ENCODE measurements around the gene CHN1.

CHN1 gene

DNA sequence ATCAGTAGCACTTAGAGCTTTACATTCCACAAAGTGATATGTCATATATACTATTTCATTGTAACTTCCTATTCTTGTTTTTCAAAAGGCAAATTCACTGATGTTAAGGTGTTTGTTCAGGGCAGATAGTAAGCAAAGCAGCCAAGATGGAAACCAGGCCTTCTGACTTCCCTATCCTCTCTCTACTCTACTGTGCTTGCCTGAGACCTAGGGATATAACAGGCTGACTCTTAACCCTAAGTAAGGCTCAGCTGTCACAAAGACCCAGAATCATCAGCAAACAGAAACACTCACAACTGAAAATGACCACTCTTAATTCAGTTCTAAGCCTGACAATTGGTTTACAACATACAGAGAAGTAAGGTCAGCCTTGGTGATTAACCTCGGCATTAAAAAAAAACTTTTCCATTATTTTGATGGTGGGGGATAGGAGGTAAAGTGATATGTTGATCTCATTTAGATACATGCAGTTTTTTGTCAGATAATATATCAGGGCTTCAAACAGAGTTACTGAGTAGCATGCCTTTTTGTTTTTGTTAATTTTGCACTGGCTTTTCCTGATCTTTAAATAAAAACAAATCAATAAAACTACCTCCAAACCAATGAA lies 145.5 kb downstream of the CHN1 start:
- no peak for DNase-seq

DNA sequence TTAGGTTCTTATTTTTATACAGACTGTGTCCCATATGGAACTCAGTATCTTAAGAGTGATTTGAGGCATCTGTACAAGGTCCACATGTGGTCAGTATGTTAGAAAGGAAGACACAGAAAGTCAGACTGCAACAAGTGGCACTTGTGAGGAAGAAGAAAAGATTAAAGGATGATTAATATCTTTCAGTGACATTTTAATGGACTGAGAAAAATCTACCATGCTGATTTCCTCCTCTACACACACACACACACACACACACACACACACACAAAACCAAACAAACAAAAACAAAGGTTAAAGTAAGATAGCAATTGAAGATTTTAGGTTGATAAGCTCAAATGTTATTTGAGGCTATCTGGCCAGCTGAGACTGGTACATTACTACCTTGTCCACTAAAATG lies 146.4 kb downstream of the CHN1 start:
- no peak for DNase-seq

DNA sequence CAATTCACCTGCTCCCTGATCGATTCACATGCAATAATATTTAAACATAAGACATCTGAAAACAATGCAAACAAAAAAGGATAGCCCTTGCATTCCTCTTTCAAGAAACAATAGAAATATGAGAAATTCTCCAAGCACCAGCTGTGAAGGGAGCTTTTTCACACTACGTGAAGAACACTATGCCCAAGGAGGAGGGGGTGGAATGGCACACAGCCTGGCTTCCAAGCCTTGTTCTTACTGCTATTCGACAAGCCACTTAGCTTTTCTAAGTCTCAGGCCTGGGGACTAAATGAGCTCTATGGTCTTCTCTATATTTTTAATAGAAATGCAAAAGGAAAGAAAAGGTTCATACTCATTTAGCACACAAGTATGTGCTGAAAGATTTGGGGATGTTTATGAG lies 148.7 kb downstream of the CHN1 start:
- no peak for DNase-seq

- no peak for DNase-seq
Measured at GRCh38 chr2:174846941-174847938, 157.9 kb downstream of the CHN1 start.

DNA sequence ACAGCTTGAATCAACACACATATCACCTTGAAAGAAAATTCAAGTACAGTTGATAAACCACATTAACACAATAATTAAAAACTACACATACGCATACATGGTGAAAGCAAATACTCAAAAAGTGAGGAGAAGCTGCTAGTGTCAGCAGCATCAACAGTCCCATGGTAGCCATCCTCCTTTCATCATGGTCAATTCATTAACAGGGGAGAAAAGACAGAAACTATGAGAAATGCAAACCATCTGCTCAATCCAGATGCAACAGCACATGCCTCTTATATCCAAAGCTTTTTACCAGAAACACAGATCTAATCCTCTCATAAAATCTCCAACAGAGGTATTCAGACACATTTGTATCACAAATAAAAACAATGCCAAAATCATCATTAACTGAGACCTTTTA lies 159.0 kb downstream of the CHN1 start:
- DNase-seq: no peak

DNA sequence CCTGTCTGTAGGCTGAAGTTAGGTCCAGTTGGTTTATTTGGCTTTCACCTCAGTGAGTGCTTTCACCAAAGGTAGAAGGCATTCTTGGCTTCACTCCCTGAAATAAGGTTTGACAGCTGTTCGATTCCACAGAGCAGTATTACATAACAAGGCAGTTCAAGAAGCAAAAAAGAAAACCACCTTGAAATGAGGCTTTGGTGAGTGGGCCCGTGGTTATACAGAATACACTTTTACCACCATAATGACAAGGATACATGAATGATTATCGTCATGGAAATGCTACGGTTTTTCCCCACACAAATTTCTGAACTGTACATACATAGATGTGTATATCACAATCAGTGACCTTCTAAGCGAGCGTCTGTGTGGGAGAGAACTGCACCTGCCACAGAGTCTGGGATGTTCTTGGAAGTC lies 160.9 kb downstream of the CHN1 start:
- DNase-seq: no peak

DNA sequence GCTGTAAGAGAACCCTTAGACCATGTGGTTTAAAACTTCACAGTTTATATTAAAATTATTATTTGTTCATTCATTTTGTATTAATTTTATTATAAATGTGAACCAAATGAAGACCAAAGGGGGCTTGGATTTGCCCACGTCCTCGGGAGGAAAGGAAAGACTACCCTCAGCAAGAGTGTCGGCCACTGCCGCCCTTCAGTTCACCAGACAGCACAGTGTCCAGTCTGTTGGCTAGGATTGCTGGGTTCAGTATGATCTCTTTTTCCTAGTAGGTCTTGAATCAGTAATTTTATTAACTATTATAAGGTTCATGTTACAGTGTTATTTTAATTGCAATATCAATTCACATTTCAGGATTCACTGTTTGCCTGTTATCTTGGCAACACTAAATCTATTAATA lies 162.7 kb downstream of the CHN1 start:
- DNase-seq: no peak

- DNase-seq: no peak
Measured at GRCh38 chr2:174841936-174842335, 163.2 kb downstream of the CHN1 start.

DNA sequence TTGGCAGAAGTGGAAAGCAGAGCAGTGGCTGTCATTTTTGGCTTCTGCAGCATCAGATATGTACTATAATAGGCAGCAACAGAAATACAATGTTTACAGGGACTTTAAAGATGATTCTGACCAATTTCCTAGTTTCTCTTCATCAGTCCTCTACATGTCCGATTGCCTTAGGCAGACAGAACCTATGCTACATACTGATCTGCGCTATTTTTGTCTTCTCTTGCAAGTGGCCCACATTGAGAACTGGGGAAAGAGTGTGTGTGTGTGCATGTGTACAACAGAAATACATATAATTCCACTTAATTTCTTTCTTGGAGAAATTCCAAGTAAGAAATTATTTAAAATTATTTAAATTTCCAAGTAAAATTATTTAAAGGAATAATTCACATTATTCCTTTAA lies 163.8 kb downstream of the CHN1 start:
- DNase-seq: no peak

DNA sequence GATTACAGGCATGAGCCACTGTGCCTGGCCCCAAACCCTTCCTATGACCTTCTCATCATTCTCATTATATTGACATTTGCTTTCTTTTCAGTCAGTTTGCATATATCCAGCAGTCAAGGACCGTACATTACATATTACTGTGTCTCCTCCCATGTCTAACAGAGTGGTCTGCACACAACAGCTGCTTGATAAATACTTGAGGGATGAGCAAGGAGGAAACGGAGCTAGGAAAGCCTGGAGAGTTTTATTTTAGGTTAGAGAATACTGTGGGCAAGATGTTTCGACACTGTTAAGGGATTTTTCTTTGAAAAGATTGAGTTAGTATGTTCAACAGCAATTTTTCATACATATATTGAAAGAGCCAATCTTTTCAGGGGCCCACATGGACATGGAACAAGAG lies 164.7 kb downstream of the CHN1 start:
- DNase-seq: no peak

GRCh38 chr2:174839662-174840061 lies 165.5 kb downstream of the CHN1 start:
- no peak for DNase-seq

GRCh38 chr2:174836995-174837390 lies 168.2 kb downstream of the CHN1 start:
- no peak for DNase-seq

DNA sequence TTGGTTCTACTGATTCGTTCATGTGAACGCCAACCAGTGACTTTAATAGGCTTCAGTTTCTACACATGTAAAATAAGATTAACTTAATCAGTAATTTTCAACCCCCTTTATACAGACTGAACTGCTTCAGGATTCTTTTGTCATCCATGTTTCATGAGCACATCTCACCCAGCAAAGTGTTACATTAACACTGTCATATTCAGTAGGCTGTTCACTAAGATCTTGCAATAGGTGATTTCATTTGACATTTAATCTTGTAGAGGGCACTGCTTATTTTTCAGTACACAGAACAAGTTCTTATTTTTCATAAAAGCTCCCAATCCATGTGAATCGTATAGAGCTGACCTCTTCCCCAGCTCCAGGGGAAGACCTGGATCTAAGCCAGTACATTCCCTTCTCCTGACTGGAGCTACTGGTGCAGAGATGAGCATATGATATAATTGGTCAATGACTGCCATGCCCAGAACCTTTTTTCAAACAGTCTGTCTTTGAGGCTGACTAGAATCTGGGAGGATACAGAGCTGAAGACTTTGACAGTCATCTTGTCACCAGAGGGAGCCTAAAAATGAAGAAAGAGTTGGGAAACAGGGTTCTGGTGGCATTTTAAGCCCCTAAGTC lies 168.7 kb downstream of the CHN1 start:
- DNase-seq: no peak

- DNase-seq: no peak
Measured at GRCh38 chr2:174835797-174836255, 169.4 kb downstream of the CHN1 start.

GRCh38 chr2:174833737-174834136 lies 171.4 kb downstream of the CHN1 start:
- no peak for DNase-seq

DNA sequence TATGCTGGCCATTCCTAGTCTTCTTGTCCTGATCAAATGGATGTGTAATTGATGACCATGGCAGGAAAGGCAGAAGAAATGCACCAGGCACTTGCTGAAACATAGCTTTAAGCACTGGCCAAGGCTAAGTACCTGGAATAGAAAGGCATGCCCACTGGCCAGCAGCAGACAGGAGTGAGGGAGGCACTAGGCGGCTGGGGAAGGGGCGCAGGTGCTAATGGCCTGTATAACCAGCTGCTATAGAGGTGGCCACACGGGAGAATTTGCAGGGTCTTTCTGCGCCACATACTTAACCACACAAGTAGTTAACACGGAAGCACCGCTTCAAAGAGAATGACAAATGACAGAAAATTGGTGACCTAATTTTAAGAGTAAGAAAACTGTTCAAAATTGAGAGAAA lies 174.6 kb downstream of the CHN1 start:
- no peak for DNase-seq

DNA sequence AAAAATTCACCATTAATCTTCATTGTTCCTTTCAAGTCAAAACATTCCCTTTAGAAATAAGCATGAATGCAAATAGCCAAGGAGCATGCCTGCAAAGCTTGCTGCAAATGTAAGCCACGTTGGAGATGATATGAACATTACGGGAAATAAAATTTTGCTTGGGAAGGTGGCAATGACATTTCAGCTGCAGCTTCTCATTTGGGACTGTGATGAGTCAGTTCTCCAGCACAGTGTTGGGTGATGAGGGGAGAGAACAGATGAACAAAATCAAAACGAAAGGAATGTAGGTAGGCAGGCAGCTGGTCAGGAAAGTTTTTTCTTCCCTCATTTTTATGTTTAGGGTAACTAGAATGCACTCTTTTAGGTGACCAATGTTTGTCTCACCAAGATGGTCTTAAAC lies 175.6 kb downstream of the CHN1 start:
- DNase-seq: no peak

GRCh38 chr2:174827371-174828369 lies 177.5 kb downstream of the CHN1 start:
- no peak for DNase-seq

- DNase-seq: no peak
Measured at GRCh38 chr2:174826051-174826450, 179.1 kb downstream of the CHN1 start.

DNA sequence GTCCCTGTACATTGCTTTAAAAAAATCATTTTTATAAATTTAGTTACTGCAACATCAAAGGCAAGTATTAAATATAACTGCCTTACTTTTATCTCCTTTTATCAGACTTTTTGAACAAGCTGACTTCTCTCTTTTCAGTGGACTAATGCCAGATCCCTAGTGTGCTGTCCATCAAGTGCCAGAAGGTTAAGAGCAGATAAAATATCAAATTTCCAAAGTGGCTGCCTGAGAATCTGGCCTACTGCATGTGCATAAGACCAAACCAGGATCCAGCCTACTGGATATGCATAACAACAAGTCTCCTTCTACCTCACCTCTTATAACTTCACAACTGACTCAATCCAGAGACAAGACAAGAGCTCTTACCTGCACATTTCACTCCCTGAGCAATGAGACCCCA lies 181.1 kb downstream of the CHN1 start:
- DNase-seq: no peak

- no peak for DNase-seq
Measured at GRCh38 chr2:174821628-174822027, 183.6 kb downstream of the CHN1 start.

GRCh38 chr2:174820361-174820760 lies 184.8 kb downstream of the CHN1 start:
- DNase-seq: no peak

GRCh38 chr2:174815526-174815925 lies 189.7 kb downstream of the CHN1 start:
- no peak for DNase-seq
